ENCODE data around the gene IFNK.

The IFNK gene

GRCh38 chr9:27483576-27483975 lies 40.5 kb upstream of the IFNK start:
- no peak for DNase-seq (ENCODE audit: low read depth in 1 of 2, low spot score in 1 of 2)
- Histone ChIP-seq H3K27me3 (ENCODE audit: insufficient read depth, poor library complexity, severe bottlenecking) (no peaks in the 10 kb centered on the region), H3K27ac (replicated peaks) (no peak overlapping the region), H3K4me3 (replicated peaks; ENCODE audit: insufficient read depth, low read length) (no peak overlapping the region)
- TF ChIP-seq GABPA (IDR thresholded peaks at IDR 0.05; ENCODE audit: low read depth) (no peak), SPI1 (IDR thresholded peaks at IDR 0.05; ENCODE audit: borderline replicate concordance, low read depth) (no peak), CTCF (IDR thresholded peaks at IDR 0.05; ENCODE audit: insufficient read depth, low read length) (no peak), POLR2AphosphoS5 (IDR thresholded peaks at IDR 0.05; ENCODE audit: low read depth) (no peak), REST (IDR thresholded peaks at IDR 0.05; ENCODE audit: insufficient replicate concordance, low read depth) (no peak)

- H3K4me3 ChIP-seq (replicated peaks; ENCODE audit: insufficient read depth, low read length): no peak overlapping the region
- TF ChIP-seq GABPA (IDR thresholded peaks at IDR 0.05; ENCODE audit: low read depth): no peak
- no peak for TF ChIP-seq SPI1 (IDR thresholded peaks at IDR 0.05; ENCODE audit: borderline replicate concordance, low read depth)
- TF ChIP-seq POLR2AphosphoS5 (IDR thresholded peaks at IDR 0.05; ENCODE audit: low read depth): no peak
- TF ChIP-seq REST (IDR thresholded peaks at IDR 0.05; ENCODE audit: insufficient replicate concordance, low read depth): no peak
- TF ChIP-seq CTCF (IDR thresholded peaks at IDR 0.05; ENCODE audit: insufficient read depth, low read length): no peak
- no peak for DNase-seq (ENCODE audit: low read depth in 1 of 2, low spot score in 1 of 2)
- no peaks in the 10 kb centered on the region for H3K27me3 ChIP-seq (ENCODE audit: insufficient read depth, poor library complexity, severe bottlenecking)
- no peak overlapping the region for H3K27ac ChIP-seq (replicated peaks)
Measured at GRCh38 chr9:27485158-27485557, 38.9 kb upstream of the IFNK start.

- H3K27me3 ChIP-seq (ENCODE audit: insufficient read depth, poor library complexity, severe bottlenecking): no peaks in the 10 kb centered on the region
- H3K27ac ChIP-seq (replicated peaks): no peak overlapping the region
- no peak overlapping the region for H3K4me3 ChIP-seq (replicated peaks; ENCODE audit: insufficient read depth, low read length)
- DNase-seq (ENCODE audit: low read depth in 1 of 2, low spot score in 1 of 2): no peak
- TF ChIP-seq REST (IDR thresholded peaks at IDR 0.05; ENCODE audit: insufficient replicate concordance, low read depth): no peak
- TF ChIP-seq GABPA (IDR thresholded peaks at IDR 0.05; ENCODE audit: low read depth): no peak
- TF ChIP-seq SPI1 (IDR thresholded peaks at IDR 0.05; ENCODE audit: borderline replicate concordance, low read depth): no peak
- no peak for TF ChIP-seq CTCF (IDR thresholded peaks at IDR 0.05; ENCODE audit: insufficient read depth, low read length)
- TF ChIP-seq POLR2AphosphoS5 (IDR thresholded peaks at IDR 0.05; ENCODE audit: low read depth): no peak
Measured at GRCh38 chr9:27487128-27487640, 36.9 kb upstream of the IFNK start.
